HL-60 (cell line): Measurements from ENCODE around the gene ASPSCR1.
"Not testable (repeated sequence)": the region's sequence is repeated elsewhere in the genome, so short reads cannot be mapped to it uniquely, and the experiment has no call there.

ENCODE experiments used
- DNase-seq, 2 experiments: peaks; one replicate each; pipeline ENCODE4 v3.0.0-alpha.2; 2010 to 2020; ENCODE audit warnings: low read depth in 1 of 2, low spot score in 1 of 2
- H3K27ac ChIP-seq: fragments of 250-450 bp; sonication (Bioruptor Pico); replicated peaks from 2 replicates; pipeline ENCODE4 v1.5.1; 2020; ENCODE audit warnings: mild to moderate bottlenecking, moderate library complexity
- H3K27me3 ChIP-seq: fragments of 250-450 bp; sonication (Bioruptor Pico); 2 replicates; pipeline ENCODE4 v1.5.1; 2021; ENCODE audit warnings: mild to moderate bottlenecking, moderate library complexity; ENCODE audit not compliant: insufficient read depth, poor library complexity, severe bottlenecking
- H3K4me3 ChIP-seq: replicated peaks from 2 replicates; pipeline ENCODE4 v1.5.1; 2011; ENCODE audit warnings: mild to moderate bottlenecking, control low read depth, low read length; ENCODE audit not compliant: insufficient read depth
- CTCF ChIP-seq: IDR thresholded peaks from one replicate; pipeline ENCODE4 v1.5.1; 2011; ENCODE audit warnings: low read length, control low read depth, inconsistent platforms; ENCODE audit not compliant: insufficient read depth
- GABPA ChIP-seq: IDR thresholded peaks from 2 replicates; pipeline ENCODE4 v1.6.1; 2012; ENCODE audit warnings: low read depth
- POLR2AphosphoS5 ChIP-seq: IDR thresholded peaks from 2 replicates; pipeline ENCODE4 v1.6.1; 2012; ENCODE audit warnings: low read depth
- REST ChIP-seq: IDR thresholded peaks from 2 replicates; pipeline ENCODE4 v1.6.1; 2012; ENCODE audit warnings: low read depth; ENCODE audit not compliant: insufficient replicate concordance
- SPI1 ChIP-seq: IDR thresholded peaks from 2 replicates; pipeline ENCODE4 v1.6.1; 2012; ENCODE audit warnings: low read depth, mild to moderate bottlenecking, borderline replicate concordance

The ASPSCR1 gene

GRCh38 chr17:82038796-82039409, 61.5 kb downstream of the ASPSCR1 start:
- TF ChIP-seq SPI1, result peak; percentile 24; the same call in 1 of the 2 replicates
- H3K27me3 ChIP-seq, H3K4me3 ChIP-seq, H3K27ac ChIP-seq: not testable (repeated sequence)
- DNase-seq, result peak in 1 of 2 experiments; percentile 34

GRCh38 chr17:82039695-82040299, 62.4 kb downstream of the ASPSCR1 start:
- H3K27ac ChIP-seq, result no peak overlapping the region

GRCh38 chr17:82041144-82041814, 63.9 kb downstream of the ASPSCR1 start:
- H3K27ac ChIP-seq, result no peak overlapping the region
- H3K4me3 ChIP-seq, result no peak overlapping the region
- H3K27me3 ChIP-seq, result no peaks in the 10 kb centered on the region
- no peak for TF ChIP-seq REST
- TF ChIP-seq GABPA, result no peak
- TF ChIP-seq SPI1, result no peak
- no peak for TF ChIP-seq CTCF
- TF ChIP-seq POLR2AphosphoS5, result no peak
- no peak for DNase-seq

More at GRCh38 chr17:82039695-82040299, 62.4 kb downstream of the ASPSCR1 start:
- Histone ChIP-seq H3K27me3 (no peaks in the 10 kb centered on the region), H3K4me3 (no peak overlapping the region)
- no peak for DNase-seq
- TF ChIP-seq CTCF (no peak), REST (no peak), GABPA (no peak), SPI1 (no peak)

GRCh38 chr17:82042649-82043048, 65.2 kb downstream of the ASPSCR1 start:
- Histone ChIP-seq H3K4me3 (no peak overlapping the region), H3K27me3 (no peaks in the 10 kb centered on the region), H3K27ac (no peak overlapping the region)
- TF ChIP-seq REST (no peak), SPI1 (no peak), POLR2AphosphoS5 (no peak), CTCF (no peak), GABPA (no peak)
- no peak for DNase-seq
